D721Med (cell line): ENCODE results near the gene MIGA1.
"Not testable (repeated sequence)": the region's sequence is repeated elsewhere in the genome, so short reads cannot be mapped to it uniquely, and the experiment has no call there.

Experiments
- DNase-seq: peaks from one replicate; pipeline ENCODE4 v3.0.0; 2011; ENCODE audit warnings: low spot score; ENCODE audit not compliant: insufficient read length
- FAIRE-seq: peaks from 2 replicates; lab custom pipeline; 2011; peaks lifted over from hg19 to GRCh38; lab: Jason Lieb, UNC
- CTCF ChIP-seq: IDR thresholded peaks from 2 replicates; pipeline ENCODE4 v1.5.1; 2012; ENCODE audit warnings: mild to moderate bottlenecking, control low read depth; ENCODE audit not compliant: insufficient read depth; ENCODE audit errors: missing control alignments

MIGA1 gene

GRCh38 chr1:77825131-77825709 lies 45.8 kb downstream of the MIGA1 start:
- FAIRE-seq (no peak), DNase-seq (no peak)
- TF ChIP-seq CTCF: peak; percentile 38

- not testable (repeated sequence) for FAIRE-seq, DNase-seq
Observed at GRCh38 chr1:77826851-77827250, 47.4 kb downstream of the MIGA1 start.

- TF ChIP-seq CTCF: no peak
- FAIRE-seq: no peak
- no peak for DNase-seq
Observed at GRCh38 chr1:77828098-77828497, 48.6 kb downstream of the MIGA1 start.

GRCh38 chr1:77829851-77830250 lies 50.4 kb downstream of the MIGA1 start:
- DNase-seq (no peak), FAIRE-seq (no peak)
- no peak for TF ChIP-seq CTCF

GRCh38 chr1:77830946-77831345 lies 51.5 kb downstream of the MIGA1 start:
- FAIRE-seq (no peak), DNase-seq (no peak)
- no peak for TF ChIP-seq CTCF

- no peak for TF ChIP-seq CTCF
- DNase-seq (no peak), FAIRE-seq (no peak)
Observed at GRCh38 chr1:77831566-77831965, 52.1 kb downstream of the MIGA1 start.

- DNase-seq: no peak
- peak; percentile 11 for FAIRE-seq
- no peak for TF ChIP-seq CTCF
Observed at GRCh38 chr1:77831976-77832711, 52.7 kb downstream of the MIGA1 start.
